T-helper 1 cell treated with Interleukin-12 subunit alpha and Interleukin-12 subunit beta and Interleukin-4 antibody, amounts not matched to agents 30 μg/mL and 1 μg/mL, for 36 hours (primary cell): ENCODE data around the gene ZXDC.

Experiments
- H3K27ac Mint-ChIP-seq: one replicate; pipeline ENCODE4 v1.8.0; 2021; ENCODE audit warnings: mild to moderate bottlenecking, mixed read lengths
- H3K27me3 Mint-ChIP-seq: one replicate; pipeline ENCODE4 v1.8.0; 2021; ENCODE audit warnings: low read depth, mixed read lengths
- H3K36me3 Mint-ChIP-seq: one replicate; pipeline ENCODE4 v1.8.0; 2021; ENCODE audit warnings: low read depth, mixed read lengths
- H3K4me1 Mint-ChIP-seq: one replicate; pipeline ENCODE4 v1.8.0; 2021; ENCODE audit warnings: low read depth, mixed read lengths
- H3K4me3 Mint-ChIP-seq: one replicate; pipeline ENCODE4 v1.8.0; 2021; ENCODE audit warnings: mild to moderate bottlenecking, moderate library complexity, mixed read lengths
- H3K9me3 Mint-ChIP-seq: one replicate; pipeline ENCODE4 v1.8.0; 2021; ENCODE audit warnings: mixed read lengths

Gene ZXDC

DNA sequence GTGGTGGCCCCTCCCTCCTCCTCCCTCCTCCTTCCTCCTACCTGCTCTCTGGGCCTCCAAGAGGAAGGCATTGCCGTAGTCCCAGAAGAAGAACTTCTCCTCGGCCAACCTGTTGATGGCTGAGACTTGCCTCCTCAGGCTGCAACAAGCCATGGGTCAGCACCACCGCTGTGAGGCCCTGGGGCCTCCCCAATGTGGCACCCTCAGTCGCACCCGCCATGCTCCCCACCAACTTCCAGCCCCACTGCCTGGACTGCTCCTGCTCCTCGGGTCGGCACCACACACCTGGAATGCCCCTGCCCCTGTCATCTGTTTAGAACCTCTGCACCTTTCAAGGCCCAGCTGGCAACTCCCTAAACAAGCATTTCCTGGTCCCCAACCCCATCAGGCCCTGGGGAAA, 24.3 kb upstream of the ZXDC start:
- Mint-ChIP-seq H3K27me3 (no peaks in the 10 kb centered on the region), H3K36me3 (no peaks in the 10 kb centered on the region), H3K27ac (no peak overlapping the region), H3K9me3 (no peaks in the 10 kb centered on the region), H3K4me3 (no peak overlapping the region), H3K4me1 (peaks cover 5% of the 10 kb centered on the region)

DNA sequence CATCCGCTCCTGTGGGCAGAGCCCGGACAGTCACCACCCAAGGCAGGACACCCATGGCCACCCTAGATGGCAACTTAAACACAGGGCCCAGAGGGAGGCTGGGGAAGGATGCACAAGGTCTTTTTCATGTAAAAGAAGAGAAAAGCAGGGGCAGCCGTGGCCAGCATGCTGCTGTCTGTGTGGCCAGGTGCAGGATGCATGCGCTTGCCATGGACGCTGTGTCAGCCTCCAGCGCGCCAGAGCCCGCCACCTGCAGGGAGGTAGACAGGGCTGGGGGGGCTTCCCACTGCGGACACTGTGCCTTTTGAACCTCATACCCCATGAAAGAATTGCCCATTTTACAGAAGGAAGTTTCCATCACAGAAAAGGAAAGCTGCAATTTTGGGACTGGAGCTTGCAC, 23.7 kb upstream of the ZXDC start:
- Mint-ChIP-seq H3K36me3 (no peaks in the 10 kb centered on the region), H3K4me3 (no peak overlapping the region), H3K27me3 (no peaks in the 10 kb centered on the region), H3K4me1 (peaks cover 5% of the 10 kb centered on the region), H3K9me3 (no peaks in the 10 kb centered on the region), H3K27ac (no peak overlapping the region)

DNA sequence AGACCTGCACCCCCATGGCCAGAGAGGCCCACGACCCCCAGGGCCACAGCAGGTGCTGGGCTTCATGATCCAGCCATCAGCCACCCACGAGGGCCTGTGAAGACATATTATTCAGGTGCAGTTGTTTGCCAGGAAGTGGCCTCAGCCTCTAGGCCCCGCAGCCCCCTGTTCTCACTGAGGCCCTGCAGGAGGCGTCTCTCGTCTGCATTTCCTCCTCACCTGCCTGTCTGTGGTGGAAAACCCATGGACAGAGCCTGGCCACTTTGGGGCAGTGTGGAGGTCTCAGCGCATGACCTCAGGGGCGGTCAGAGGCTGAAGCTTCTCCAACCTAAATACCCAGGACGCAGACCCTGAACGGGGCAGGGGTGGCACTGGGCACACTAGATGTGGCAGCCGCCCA, 23.2 kb upstream of the ZXDC start:
- Mint-ChIP-seq H3K4me1 (peaks cover 5% of the 10 kb centered on the region), H3K36me3 (no peaks in the 10 kb centered on the region), H3K4me3 (no peak overlapping the region), H3K9me3 (no peaks in the 10 kb centered on the region), H3K27ac (no peak overlapping the region), H3K27me3 (no peaks in the 10 kb centered on the region)

DNA sequence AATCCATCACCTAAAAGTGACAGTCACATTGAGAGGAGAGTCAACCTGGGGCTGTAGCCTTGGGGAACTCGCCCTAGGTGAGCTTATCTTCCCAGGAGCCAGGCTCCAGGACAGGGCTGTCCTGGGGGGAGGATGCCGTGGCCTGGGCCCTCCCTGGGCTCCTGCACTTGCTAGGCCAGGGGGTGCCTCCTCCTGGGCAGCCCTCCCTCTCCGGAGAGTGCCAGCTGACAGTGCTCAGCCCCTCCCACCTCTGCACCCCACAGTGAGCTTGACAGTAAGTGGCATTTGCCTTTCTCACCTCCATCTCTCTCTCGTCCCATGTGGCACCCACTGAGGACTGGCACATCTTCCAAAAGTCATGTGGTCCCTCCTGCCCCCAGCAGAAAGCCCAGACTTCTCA, 22.8 kb upstream of the ZXDC start:
- no peaks in the 10 kb centered on the region for H3K9me3 Mint-ChIP-seq
- no peaks in the 10 kb centered on the region for H3K36me3 Mint-ChIP-seq
- H3K27me3 Mint-ChIP-seq, result no peaks in the 10 kb centered on the region
- H3K27ac Mint-ChIP-seq, result no peak overlapping the region
- H3K4me1 Mint-ChIP-seq, result peaks cover 5% of the 10 kb centered on the region
- no peak overlapping the region for H3K4me3 Mint-ChIP-seq

DNA sequence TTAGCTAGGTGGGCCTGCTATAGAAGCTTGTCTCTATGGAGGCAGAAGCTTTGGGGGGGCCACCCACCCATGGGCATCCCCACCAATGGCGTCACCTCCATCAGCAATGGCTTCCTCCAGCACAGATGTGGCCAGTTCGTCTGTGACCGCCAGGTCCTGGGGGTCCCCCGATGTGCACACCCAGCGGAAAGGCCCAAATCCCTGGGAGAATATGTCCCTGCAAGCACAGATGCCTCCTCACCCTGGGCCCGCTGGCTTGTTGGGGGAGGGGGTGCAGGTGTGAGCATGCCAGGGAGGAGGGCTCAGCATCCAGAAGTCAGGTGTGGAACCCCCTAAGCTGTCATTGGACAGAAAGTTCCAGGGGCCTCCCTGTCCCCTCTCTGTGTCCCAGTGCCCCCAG, 22.3 kb upstream of the ZXDC start:
- H3K36me3 Mint-ChIP-seq, result no peaks in the 10 kb centered on the region
- no peaks in the 10 kb centered on the region for H3K27me3 Mint-ChIP-seq
- H3K4me3 Mint-ChIP-seq, result no peak overlapping the region
- H3K4me1 Mint-ChIP-seq, result peaks cover 5% of the 10 kb centered on the region
- H3K27ac Mint-ChIP-seq, result no peak overlapping the region
- H3K9me3 Mint-ChIP-seq, result no peaks in the 10 kb centered on the region

DNA sequence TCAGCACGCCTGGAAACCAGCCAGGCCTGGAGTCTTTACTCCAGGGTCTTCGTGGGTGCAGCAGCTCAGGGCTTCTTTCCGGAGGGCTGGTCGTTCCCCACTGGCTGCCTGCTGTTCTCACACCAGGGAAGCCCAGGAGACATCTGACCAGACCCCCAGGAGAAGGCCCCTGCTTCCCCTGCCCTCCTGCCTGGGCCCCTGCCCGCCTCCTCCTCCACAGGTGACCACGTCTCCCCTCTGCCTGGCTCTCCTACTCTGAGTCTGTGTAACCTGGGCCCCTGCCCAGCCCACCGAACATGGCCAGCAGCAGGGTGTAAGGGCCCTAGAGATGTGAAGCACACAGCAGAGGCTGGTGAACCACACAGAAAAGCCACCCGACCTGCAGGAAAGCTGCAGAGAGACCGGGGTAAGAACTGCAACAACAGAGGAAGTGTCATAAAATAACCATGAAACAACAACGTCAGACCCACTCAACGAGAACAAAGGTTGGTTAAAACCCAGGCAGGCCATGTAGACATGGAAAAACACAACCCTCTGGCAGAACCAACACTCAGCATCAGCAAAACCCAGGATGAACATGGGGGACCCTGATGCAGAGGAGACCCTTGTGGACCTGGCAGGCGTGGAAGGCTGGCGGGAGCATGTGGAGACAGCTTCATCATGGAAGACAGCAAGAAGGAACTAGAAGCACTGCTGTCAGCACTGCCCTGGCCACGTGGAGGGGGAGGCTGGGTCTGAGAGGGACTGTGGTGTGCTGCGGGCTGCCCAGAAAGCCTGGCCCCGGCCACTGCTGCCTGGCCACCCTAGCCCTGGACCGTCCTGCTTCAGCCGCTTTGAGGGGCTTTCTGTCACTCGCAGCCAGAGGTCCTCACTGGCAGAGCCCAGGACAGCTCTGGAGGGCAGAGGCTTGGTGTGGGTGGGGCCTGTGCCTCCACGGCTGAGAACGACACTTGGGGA, 21.5 kb upstream of the ZXDC start:
- Mint-ChIP-seq H3K27me3 (no peaks in the 10 kb centered on the region), H3K4me1 (peaks cover 5% of the 10 kb centered on the region), H3K36me3 (no peaks in the 10 kb centered on the region), H3K9me3 (no peaks in the 10 kb centered on the region), H3K4me3 (peak overlapping the region; percentile 4), H3K27ac (peak overlapping the region; percentile 73)

DNA sequence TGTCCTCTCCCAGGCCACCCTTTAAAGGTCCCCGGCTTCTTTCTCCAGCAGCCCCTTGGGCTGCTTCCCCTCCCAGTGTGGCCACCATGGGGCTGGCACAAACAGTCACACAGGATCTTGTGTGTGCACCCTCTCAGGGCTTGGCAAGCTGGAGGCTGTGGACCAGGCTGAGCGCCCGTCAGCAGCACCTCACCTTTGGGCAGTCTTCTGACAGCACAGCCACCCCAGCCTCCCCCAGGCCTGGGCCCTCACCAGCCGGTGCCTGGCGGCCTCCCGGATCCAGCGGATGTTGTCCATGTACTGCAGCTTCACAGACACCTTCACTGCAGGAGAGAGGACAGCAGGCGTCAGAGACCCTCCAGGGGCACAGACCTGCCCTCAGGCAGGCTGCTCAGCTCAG, 20.1 kb upstream of the ZXDC start:
- H3K27me3 Mint-ChIP-seq, result no peaks in the 10 kb centered on the region
- peaks cover 5% of the 10 kb centered on the region for H3K4me1 Mint-ChIP-seq
- H3K4me3 Mint-ChIP-seq, result no peak overlapping the region
- H3K9me3 Mint-ChIP-seq, result no peaks in the 10 kb centered on the region
- no peak overlapping the region for H3K27ac Mint-ChIP-seq
- H3K36me3 Mint-ChIP-seq, result no peaks in the 10 kb centered on the region

DNA sequence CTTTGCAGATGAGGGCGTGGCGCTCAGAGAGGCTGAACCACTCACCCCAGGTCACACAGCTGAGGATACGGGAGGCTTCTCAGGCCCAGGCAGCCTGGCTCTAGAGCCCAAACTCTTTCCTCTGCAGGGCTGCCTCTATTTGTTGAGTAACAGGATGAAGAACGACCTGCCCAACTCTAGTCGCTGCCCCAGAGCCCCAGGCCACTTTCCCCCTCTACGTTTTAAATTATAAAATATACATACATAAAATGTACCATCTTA, 19.2 kb upstream of the ZXDC start:
- H3K9me3 Mint-ChIP-seq, result no peaks in the 10 kb centered on the region
- H3K4me3 Mint-ChIP-seq, result no peak overlapping the region
- peaks cover 5% of the 10 kb centered on the region for H3K4me1 Mint-ChIP-seq
- no peak overlapping the region for H3K27ac Mint-ChIP-seq
- no peaks in the 10 kb centered on the region for H3K36me3 Mint-ChIP-seq
- H3K27me3 Mint-ChIP-seq, result no peaks in the 10 kb centered on the region

DNA sequence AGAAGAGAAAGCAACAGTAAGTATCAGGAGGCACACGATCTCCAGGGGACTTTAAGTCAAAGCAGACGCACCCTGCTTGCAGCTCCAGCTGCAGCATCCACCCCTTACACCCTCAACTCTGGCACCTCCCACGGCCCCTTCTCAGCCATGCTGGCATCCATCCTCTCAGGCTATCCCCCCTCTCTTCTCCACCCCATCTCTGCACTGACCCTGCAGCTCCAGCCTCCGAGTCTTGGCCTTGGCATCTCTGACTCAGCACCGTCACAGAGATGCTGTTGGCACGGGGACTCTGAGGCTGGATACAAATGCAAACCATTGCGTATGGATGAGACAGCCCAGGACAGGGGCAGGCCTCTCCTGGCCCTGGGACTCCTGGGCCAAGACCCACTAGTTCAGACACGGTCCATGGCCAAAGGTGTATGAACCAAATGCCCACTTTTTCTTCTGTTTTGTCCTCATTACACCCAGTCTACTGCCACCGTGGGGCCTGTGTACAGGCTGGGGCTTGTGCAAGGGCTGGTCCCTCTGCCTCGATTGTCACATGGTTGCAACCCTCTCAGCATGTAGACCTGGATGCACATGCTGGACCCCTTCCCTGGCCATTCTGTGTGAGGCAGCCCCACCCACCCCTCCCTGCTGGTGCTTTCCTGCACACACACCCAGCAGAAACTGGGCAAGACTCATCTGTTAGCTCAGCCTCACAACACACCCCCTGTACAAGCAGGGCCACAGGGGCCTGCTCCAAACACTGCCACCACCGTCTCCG, 18.7 kb upstream of the ZXDC start:
- H3K36me3 Mint-ChIP-seq, result no peaks in the 10 kb centered on the region
- no peaks in the 10 kb centered on the region for H3K27me3 Mint-ChIP-seq
- peaks cover 5% of the 10 kb centered on the region for H3K4me1 Mint-ChIP-seq
- H3K27ac Mint-ChIP-seq, result no peak overlapping the region
- no peaks in the 10 kb centered on the region for H3K9me3 Mint-ChIP-seq
- no peak overlapping the region for H3K4me3 Mint-ChIP-seq

DNA sequence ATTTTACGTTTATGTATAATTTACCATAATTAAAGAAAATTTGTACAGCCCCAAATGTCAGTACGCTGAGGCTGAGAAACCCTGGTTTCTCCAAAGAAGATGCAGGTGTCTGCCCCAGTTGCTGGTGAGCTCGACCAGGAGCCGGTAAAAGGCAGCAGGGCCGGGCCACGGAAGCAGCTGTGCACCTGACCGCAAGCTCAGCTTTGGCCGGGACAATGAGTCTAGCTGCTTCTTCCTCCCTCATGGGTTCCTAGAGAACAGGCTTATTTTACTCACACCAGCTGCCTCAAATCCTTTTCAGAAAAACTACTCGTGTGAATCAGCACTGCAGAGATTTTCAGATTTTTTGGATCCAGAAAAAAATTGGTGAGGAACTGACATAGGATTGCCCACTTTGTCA, 18.0 kb upstream of the ZXDC start:
- H3K9me3 Mint-ChIP-seq, result no peaks in the 10 kb centered on the region
- H3K27me3 Mint-ChIP-seq, result no peaks in the 10 kb centered on the region
- no peaks in the 10 kb centered on the region for H3K36me3 Mint-ChIP-seq
- H3K4me3 Mint-ChIP-seq, result no peak overlapping the region
- no peak overlapping the region for H3K27ac Mint-ChIP-seq
- H3K4me1 Mint-ChIP-seq, result peaks cover 5% of the 10 kb centered on the region

DNA sequence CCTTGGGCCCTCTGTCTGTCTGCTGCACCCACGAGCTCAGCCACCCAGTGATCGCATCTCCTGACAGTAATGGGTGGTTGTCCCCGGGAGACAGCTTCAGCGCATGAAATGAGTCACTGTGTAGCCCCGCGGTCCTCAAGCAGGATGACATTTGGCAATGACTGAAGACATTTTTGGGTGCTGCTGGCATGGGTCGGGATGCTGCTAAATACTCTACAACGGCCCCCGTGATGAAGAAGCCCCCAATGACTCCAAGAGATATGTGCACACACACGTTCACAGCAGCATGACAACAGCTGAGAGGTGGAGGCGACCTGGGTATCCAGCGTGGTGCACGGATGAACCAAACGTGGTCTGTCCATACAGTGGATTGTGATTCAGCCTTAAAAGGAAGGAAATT, 17.4 kb upstream of the ZXDC start:
- H3K27ac Mint-ChIP-seq, result no peak overlapping the region
- no peaks in the 10 kb centered on the region for H3K27me3 Mint-ChIP-seq
- H3K36me3 Mint-ChIP-seq, result no peaks in the 10 kb centered on the region
- H3K4me1 Mint-ChIP-seq, result peaks cover 5% of the 10 kb centered on the region
- H3K9me3 Mint-ChIP-seq, result no peaks in the 10 kb centered on the region
- H3K4me3 Mint-ChIP-seq, result no peak overlapping the region

DNA sequence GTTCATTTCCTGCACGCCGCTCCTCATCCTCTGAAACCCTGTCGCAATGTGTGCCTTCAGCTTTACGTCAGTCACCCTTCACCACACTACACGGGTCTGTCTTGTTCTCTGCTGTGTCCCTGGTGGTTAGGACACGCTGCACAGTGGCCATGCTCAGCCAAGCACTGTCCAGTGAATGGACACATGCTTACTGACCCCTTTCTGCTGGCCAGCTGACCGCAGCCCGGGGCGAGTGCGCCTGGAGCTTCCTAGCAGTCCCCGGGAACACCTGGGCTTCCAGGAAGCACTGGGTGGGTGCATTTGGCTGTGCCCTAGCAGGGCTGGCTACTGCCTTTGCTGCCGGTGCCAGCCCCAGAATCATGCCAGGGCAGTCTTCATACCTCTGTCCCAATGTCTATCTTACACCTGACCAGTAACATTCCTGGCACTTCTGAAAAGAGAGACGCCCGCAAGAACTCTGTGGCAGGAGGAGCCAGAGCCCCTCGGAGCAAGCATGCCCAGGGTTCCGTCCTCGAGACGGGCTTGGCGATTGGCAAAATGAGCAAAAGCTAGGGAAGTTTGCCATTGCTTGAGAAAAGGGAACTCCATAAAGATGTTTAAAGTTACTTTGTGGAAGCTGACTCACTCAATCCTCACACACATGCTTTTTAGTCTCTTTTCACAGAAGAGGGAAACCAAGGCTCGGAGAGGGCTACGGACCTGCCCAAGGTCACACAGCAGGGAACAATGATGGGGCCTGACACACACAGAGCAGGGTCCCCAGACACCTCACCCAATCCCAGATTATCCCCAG, 15.7 kb upstream of the ZXDC start:
- H3K36me3 Mint-ChIP-seq, result no peaks in the 10 kb centered on the region
- no peak overlapping the region for H3K4me3 Mint-ChIP-seq
- H3K27me3 Mint-ChIP-seq, result no peaks in the 10 kb centered on the region
- H3K9me3 Mint-ChIP-seq, result no peaks in the 10 kb centered on the region
- peaks cover 7% of the 10 kb centered on the region for H3K4me1 Mint-ChIP-seq
- H3K27ac Mint-ChIP-seq, result no peak overlapping the region

DNA sequence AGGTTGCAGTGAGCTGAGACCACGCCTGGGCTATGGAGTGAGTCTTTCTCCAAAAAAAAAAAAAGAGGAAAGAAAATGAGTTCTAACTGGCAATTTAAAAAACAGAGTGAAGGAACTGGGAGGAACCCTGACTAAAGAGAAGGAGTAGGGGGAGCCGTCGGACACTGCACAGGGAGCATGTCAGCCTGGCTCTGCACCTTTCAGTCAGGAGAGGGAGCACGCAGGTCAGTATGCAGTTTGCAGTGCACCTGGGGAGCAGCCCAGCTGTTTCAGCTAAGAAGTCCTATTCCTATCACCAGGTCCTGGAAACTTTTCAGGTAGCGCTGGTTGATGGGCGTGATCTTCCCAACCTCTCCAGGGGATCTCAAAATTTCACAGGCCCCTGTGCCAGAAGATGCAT, 14.9 kb upstream of the ZXDC start:
- H3K27me3 Mint-ChIP-seq, result no peaks in the 10 kb centered on the region
- peaks cover 9% of the 10 kb centered on the region for H3K4me1 Mint-ChIP-seq
- H3K36me3 Mint-ChIP-seq, result no peaks in the 10 kb centered on the region
- H3K9me3 Mint-ChIP-seq, result no peaks in the 10 kb centered on the region
- H3K27ac Mint-ChIP-seq, result no peak overlapping the region
- H3K4me3 Mint-ChIP-seq, result no peak overlapping the region

DNA sequence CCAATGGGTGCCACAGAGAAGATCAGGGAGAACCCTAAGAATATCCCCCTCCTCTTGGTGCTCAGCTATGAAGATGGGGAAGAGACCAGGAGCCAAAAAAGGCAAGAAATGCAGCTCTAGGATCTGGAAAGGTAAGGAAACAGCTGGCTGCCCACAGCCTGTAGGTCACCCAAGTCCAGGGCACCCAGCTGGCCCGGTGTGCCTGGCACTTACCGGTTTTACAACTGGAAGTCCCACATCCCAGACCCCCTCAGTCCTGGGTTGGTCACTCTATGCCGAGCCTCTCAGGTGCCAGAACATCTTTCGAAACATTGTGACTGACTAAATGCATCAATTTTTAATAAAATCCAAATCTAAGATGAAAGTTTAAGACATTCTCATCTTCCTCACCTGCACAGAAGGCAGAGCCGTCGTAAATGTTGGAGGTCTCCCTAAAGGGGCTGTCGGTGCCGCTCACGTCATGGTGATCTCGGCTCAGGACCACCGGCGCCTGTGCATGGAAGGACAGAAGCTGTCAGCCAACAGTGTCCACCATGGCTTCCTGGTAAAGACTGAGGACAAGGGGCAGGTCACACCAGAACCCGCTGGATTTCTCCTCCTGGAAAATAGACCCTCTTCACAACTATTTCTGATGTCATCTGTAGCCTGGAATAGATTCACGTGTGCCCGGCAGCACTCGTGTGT, 13.3 kb upstream of the ZXDC start:
- peak overlapping the region; percentile 29 for H3K27ac Mint-ChIP-seq
- no peaks in the 10 kb centered on the region for H3K9me3 Mint-ChIP-seq
- no peak overlapping the region for H3K4me3 Mint-ChIP-seq
- no peaks in the 10 kb centered on the region for H3K36me3 Mint-ChIP-seq
- peaks cover 9% of the 10 kb centered on the region for H3K4me1 Mint-ChIP-seq
- H3K27me3 Mint-ChIP-seq, result no peaks in the 10 kb centered on the region
